Osteoblast (primary cell): ENCODE measurements around the gene RREB1. TPM values are rescaled to one million over a fixed set of nuclear protein-coding genes. Genes with fewer than 3 reads are reported as not detected.
"Not testable (repeated sequence)": the region's sequence is repeated elsewhere in the genome, so short reads cannot be mapped to it uniquely, and the experiment has no call there.

Experiments used
- DNase-seq: peaks from one replicate; pipeline ENCODE4 v3.0.0; 2011; ENCODE audit warnings: low spot score, mixed read lengths; ENCODE audit not compliant: insufficient read length; ENCODE audit errors: missing footprints
- H2AFZ ChIP-seq: 2 replicates; pipeline ENCODE4 v1.6.0; 2011; ENCODE audit warnings: mild to moderate bottlenecking, low read length
- H3K27ac ChIP-seq: 2 replicates; pipeline ENCODE4 v1.5.1; 2011; ENCODE audit warnings: mild to moderate bottlenecking, low read depth, low read length, moderate library complexity
- H3K27me3 ChIP-seq: 2 replicates; pipeline ENCODE4 v1.6.0; 2012; ENCODE audit warnings: mild to moderate bottlenecking, control low read depth, inconsistent platforms, low read length, moderate library complexity; ENCODE audit not compliant: insufficient read depth
- H3K36me3 ChIP-seq: 2 replicates; pipeline ENCODE4 v1.5.1; 2011; ENCODE audit warnings: mild to moderate bottlenecking, low read length, control low read depth, moderate library complexity; ENCODE audit not compliant: insufficient read depth
- H3K4me1 ChIP-seq: 2 replicates; pipeline ENCODE4 v1.5.1; 2011; ENCODE audit warnings: mild to moderate bottlenecking, low read length, control low read depth, moderate library complexity; ENCODE audit not compliant: insufficient read depth
- H3K4me2 ChIP-seq: 2 replicates; pipeline ENCODE4 v1.6.0; 2011; ENCODE audit warnings: mild to moderate bottlenecking, low read length; ENCODE audit not compliant: insufficient read depth
- H3K4me3 ChIP-seq: fragments of 200-600 bp; sonication (generic); 3 replicates; pipeline ENCODE4 v1.5.1; 2012; ENCODE audit warnings: mild to moderate bottlenecking, low read length, inconsistent platforms; ENCODE audit not compliant: insufficient read depth
- H3K79me2 ChIP-seq: 2 replicates; pipeline ENCODE4 v1.6.0; 2012; ENCODE audit warnings: mild to moderate bottlenecking, low read length, control low read depth, inconsistent platforms; ENCODE audit not compliant: insufficient read depth
- H3K9me3 ChIP-seq: 2 replicates; pipeline ENCODE4 v1.5.1; 2011; ENCODE audit warnings: low read depth, low read length, control low read depth
- H4K20me1 ChIP-seq: 2 replicates; pipeline ENCODE4 v1.6.0; 2012; ENCODE audit warnings: mild to moderate bottlenecking, low read length, control low read depth; ENCODE audit not compliant: insufficient read depth
- CTCF ChIP-seq: IDR thresholded peaks from 2 replicates; pipeline ENCODE4 v1.5.1; 2011; ENCODE audit warnings: mild to moderate bottlenecking, low read depth, low read length, moderate library complexity; ENCODE audit errors: extremely low read depth
- total RNA-seq: library from RNA; depleted of rRNA; stranded (reverse); fragments of >200 nt; gene quantifications from 2 replicates; pipeline ENCODE4 v1.2.3, GENCODE V29; 2012

Gene RREB1
- total RNA-seq, 1 donor: 29.3 TPM

- Histone ChIP-seq H2AFZ (peak overlapping the region; percentile 48), H3K4me2 (peak overlapping the region; percentile 81), H3K27ac (peak overlapping the region; percentile 91), H3K36me3 (peaks cover 5% of the 10 kb centered on the region), H3K79me2 (peaks cover 97% of the 10 kb centered on the region), H3K4me1 (peaks cover 41% of the 10 kb centered on the region), H4K20me1 (peaks cover 11% of the 10 kb centered on the region), H3K27me3 (no peaks in the 10 kb centered on the region), H3K9me3 (no peaks in the 10 kb centered on the region), H3K4me3 (peak overlapping the region; percentile 48)
- TF ChIP-seq CTCF: no peak
- no peak for DNase-seq
Measured at GRCh38 chr6:7156643-7157278, 49.0 kb downstream of the RREB1 start.

DNA sequence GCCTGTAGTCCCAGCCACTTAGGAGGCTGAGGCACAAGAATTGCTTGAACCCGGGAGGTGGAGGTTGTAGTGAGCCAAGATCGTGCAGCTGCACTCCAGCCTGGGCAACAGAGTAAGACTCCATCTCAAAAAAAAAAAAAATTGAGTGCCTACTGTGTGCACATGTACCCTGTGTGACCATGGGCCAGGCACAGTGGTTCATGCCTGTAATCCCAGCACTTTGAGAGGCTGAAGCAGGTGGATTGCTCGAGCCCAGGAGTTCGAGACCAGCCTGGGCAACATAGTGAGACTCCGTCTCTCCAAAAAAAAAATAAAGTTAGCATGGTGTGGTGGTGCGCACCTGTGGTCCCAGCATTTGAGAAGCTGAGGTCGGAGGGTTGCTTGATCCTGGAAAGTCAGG, 49.5 kb downstream of the RREB1 start:
- Histone ChIP-seq H3K4me2 (peak overlapping the region; percentile 14), H3K27ac (peak overlapping the region; percentile 91), H3K79me2 (peaks cover 97% of the 10 kb centered on the region), H4K20me1 (peaks cover 12% of the 10 kb centered on the region), H3K4me1 (peaks cover 37% of the 10 kb centered on the region)
- H3K9me3 ChIP-seq, H3K4me3 ChIP-seq, H2AFZ ChIP-seq, H3K36me3 ChIP-seq, DNase-seq, H3K27me3 ChIP-seq: not testable (repeated sequence)

DNA sequence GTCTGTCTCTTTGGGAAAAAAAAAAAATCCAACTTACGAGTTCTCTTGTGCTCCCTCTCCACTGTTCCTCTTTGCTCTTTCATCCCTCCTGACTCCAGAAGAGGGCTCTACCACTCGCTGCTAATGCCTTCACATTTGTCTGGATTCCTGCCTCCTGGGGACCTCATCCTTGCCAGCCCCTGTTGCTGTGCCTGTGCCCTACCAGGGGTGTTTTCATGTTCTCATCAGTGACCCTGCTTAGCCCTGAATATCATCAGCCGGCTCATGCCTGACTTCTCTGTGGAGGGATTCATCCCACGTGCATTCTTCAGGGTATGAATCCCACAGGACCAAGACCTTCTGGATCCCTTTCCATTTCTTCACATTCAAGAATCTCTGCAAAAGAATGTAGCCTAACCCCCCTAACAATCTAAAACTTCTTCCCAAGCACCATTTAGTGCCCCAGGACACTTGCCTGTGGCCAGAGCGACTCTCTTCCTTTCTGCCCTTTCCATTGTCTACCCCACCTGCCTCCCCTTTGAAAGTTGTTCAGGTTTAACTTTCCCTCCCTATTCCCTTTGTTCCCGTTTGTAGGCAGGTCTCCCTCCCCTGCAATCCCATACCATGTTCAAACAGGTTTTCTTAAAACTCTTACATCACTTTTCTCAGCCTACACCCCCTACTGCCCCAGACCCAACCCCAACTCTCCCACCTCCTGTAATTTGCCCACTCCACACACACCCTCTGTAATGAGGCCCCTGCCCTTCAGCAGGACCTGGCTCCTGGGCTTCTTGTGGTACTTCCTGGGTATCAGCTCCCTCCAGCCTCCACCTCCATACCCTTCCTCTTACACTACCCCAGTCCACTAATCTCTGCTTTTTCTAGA, 50.2 kb downstream of the RREB1 start:
- Histone ChIP-seq H3K9me3 (no peaks in the 10 kb centered on the region), H3K27ac (peak overlapping the region; percentile 91), H4K20me1 (peaks cover 12% of the 10 kb centered on the region), H3K27me3 (no peaks in the 10 kb centered on the region), H3K4me3 (no peak overlapping the region), H3K4me2 (peak overlapping the region; percentile 14), H3K36me3 (no peaks in the 10 kb centered on the region), H3K79me2 (peaks cover 97% of the 10 kb centered on the region), H2AFZ (no peak overlapping the region), H3K4me1 (peaks cover 32% of the 10 kb centered on the region)
- TF ChIP-seq CTCF: peak; percentile 33
- DNase-seq: no peak

DNA sequence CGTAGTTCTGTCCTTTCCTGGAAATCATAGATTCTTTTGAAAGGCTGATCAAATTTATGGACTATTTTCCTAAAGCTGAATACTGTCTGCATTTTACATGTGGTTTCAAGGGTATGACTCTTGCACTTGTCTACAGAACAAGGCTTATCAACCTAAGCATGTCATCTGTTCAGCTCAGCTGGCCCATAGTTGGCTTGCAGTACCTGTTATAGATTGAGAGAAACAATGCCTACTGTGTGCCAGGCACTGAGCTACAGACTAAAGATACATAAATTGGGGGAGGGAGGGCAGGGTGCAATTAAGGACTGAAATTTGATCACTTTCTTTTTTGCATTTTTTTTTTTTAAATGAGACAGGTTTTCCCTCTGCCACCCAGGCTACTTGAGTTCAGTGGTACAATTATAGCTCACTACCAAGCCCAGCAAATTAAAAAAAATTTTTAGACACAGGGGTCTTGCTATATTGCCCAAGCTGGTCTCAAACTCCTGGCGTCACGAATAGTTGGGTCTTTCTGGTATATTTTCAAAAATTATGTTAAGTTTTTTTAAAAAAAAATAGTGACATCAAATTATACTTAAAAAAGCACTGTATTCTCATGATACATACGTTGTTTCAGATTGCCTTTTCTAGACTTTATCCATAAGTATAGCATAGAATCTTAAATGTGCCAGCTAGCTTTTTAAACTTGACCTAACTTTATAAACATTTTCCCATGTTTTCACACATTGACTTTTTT, 52.2 kb downstream of the RREB1 start:
- Histone ChIP-seq H2AFZ (no peak overlapping the region), H4K20me1 (peaks cover 18% of the 10 kb centered on the region), H3K4me1 (peaks cover 41% of the 10 kb centered on the region), H3K79me2 (peaks cover 95% of the 10 kb centered on the region), H3K36me3 (no peaks in the 10 kb centered on the region), H3K9me3 (no peaks in the 10 kb centered on the region), H3K27me3 (no peaks in the 10 kb centered on the region), H3K27ac (peak overlapping the region; percentile 10), H3K4me3 (no peak overlapping the region), H3K4me2 (no peak overlapping the region)
- no peak for DNase-seq
- no peak for TF ChIP-seq CTCF
